ENCODE data around the gene CDCA3.

- TF ChIP-seq CTCF (conservative IDR thresholded peaks at IDR 0.05 in 1 of 2, IDR thresholded peaks at IDR 0.05 in 1 of 2; ENCODE audit: extremely low read depth in 1 of 2, insufficient read depth in 1 of 2, low read depth in 1 of 2, low read length in 2 of 2) (no peak), EZH2 (IDR thresholded peaks at IDR 0.05; ENCODE audit: borderline replicate concordance, low read length) (no peak)
Measured at GRCh38 chr12:6852651-6853354, 1.7 kb upstream of the CDCA3 start.

All from mammary epithelial cell (primary cell).